Kidney (tissue), 14 donors: ENCODE results near the gene C14orf93. TPM values are rescaled to one million over a fixed set of nuclear protein-coding genes. Genes with fewer than 3 reads are reported as not detected.

ENCODE experiments used
- DNase-seq, 5 donors: peaks; one replicate each; pipeline ENCODE4 v3.0.0-alpha.2; 2013 to 2020
- FAIRE-seq: peaks from 2 replicates; lab custom pipeline; 2012; peaks lifted over from hg19 to GRCh38; lab: Jason Lieb, UNC
- H3K27ac ChIP-seq, 2 donors: one replicate each; pipeline ENCODE4 v1.7.0; 2013; ENCODE audit warnings: low read depth in 2 of 2, low read length in 2 of 2, inconsistent platforms in 1 of 2
- H3K27me3 ChIP-seq: one replicate; pipeline ENCODE4 v1.7.1; 2013; ENCODE audit warnings: low read length, inconsistent platforms; ENCODE audit not compliant: control insufficient read depth, insufficient read depth
- H3K36me3 ChIP-seq, 3 donors: one replicate each; pipeline versions ENCODE4 v1.7.0 to v1.7.1; 2013; ENCODE audit warnings: low read length in 3 of 3, control low read depth in 1 of 3, inconsistent platforms in 1 of 3; ENCODE audit not compliant: insufficient read depth in 3 of 3, control insufficient read depth in 2 of 3
- H3K4me1 ChIP-seq, 3 donors: one replicate each; pipeline versions ENCODE4 v1.7.0 to v1.7.1; 2013; ENCODE audit warnings: low read length in 3 of 3, inconsistent platforms in 1 of 3, low read depth in 1 of 3; ENCODE audit not compliant: control insufficient read depth in 2 of 3, insufficient read depth in 2 of 3
- H3K4me3 ChIP-seq, 3 donors: one replicate each; pipeline versions ENCODE4 v1.7.0 to v1.8.1; 2013; ENCODE audit warnings: low read length in 3 of 3, control low read depth in 1 of 3, inconsistent platforms in 1 of 3
- H3K9ac ChIP-seq, 3 donors: one replicate each; pipeline versions ENCODE4 v1.7.0 to v1.7.1; 2013; ENCODE audit warnings: low read length in 3 of 3, control low read depth in 1 of 3, inconsistent platforms in 1 of 3
- H3K9me3 ChIP-seq, 3 donors: one replicate each; pipeline versions ENCODE4 v1.7.0 to v1.7.1; 2013; ENCODE audit warnings: low read length in 3 of 3, control low read depth in 1 of 3, inconsistent platforms in 1 of 3; ENCODE audit not compliant: control insufficient read depth in 2 of 3, insufficient read depth in 1 of 3
- CTCF ChIP-seq: IDR thresholded peaks from 3 replicates; pipeline ENCODE4 v1.5.1; 2012; ENCODE audit warnings: mild to moderate bottlenecking, moderate library complexity, borderline replicate concordance; ENCODE audit not compliant: insufficient read depth; ENCODE audit errors: extremely low read depth
- intact Hi-C: fragments of 100-400 bp; cut with DNase I; formaldehyde crosslinking; loops from one replicate; pipeline ENCODE4 v1.11.1; 2022
- polyA plus RNA-seq: library from polyadenylated mRNA; stranded (reverse); fragments of 350-450 nt; fragmentation: Illumina TruSeq; extraction: RNeasy Lipid Tissue Mini Kit (QIAGEN cat#74804); gene quantifications from one replicate; pipeline ENCODE4 v1.2.3, GENCODE V29; 2014; ENCODE audit warnings: low read depth, low replicate concordance; ENCODE audit not compliant: insufficient read depth
- total RNA-seq: library from RNA; stranded (reverse); fragmentation: NEBNext Ultra II Directional; extraction: Animal tissue kit (Norgen Biotek cat#: 25700); gene quantifications from one replicate; pipeline ENCODE4 v1.2.1, GENCODE V29; 2021
- donor health status: control.
- donor health status: control.
- donor health status: control.
- donor health status: control.
- donor health status: control.
- donor health status: DM: yes; HTN: yes; CAD: no.
- donor health status: Normal renal cell carcinoma (clear cell type).

The C14orf93 gene
- total and polyA plus RNA-seq, 2 donors from 2014 or later, result 9.5 to 9.6 TPM

GRCh38 chr14:22973217-22974032 lies 36.5 kb downstream of the C14orf93 start:
- Histone ChIP-seq H3K4me3 (no peak overlapping the region), H3K36me3 (peaks cover 8 to 26% (median 9%) of the 10 kb centered on the region in 3 donors), H3K4me1 (peaks cover 10 to 29% (median 27%) of the 10 kb centered on the region in 3 donors), H3K9ac (no peak overlapping the region), H3K27me3 (no peaks in the 10 kb centered on the region), H3K9me3 (no peaks in the 10 kb centered on the region), H3K27ac (no peak overlapping the region)
- no peak for FAIRE-seq
- intact Hi-C loops, result no loop called here
- peak in 4 of 5 donors; percentile 58 to 83 (median 70) for DNase-seq
- TF ChIP-seq CTCF, result peak; percentile 72

- H3K4me1 ChIP-seq, result peaks cover 5 to 23% (median 20%) of the 10 kb centered on the region in 3 donors
- DNase-seq, result peak in 1 of 5 donors; percentile 21
- H3K9me3 ChIP-seq, result no peaks in the 10 kb centered on the region
- H3K27me3 ChIP-seq, result no peaks in the 10 kb centered on the region
- no peak overlapping the region for H3K4me3 ChIP-seq
- TF ChIP-seq CTCF, result no peak
- H3K9ac ChIP-seq, result no peak overlapping the region
- no peak for FAIRE-seq
- intact Hi-C loops, result no loop called here
- H3K36me3 ChIP-seq, result peaks cover 8 to 22% (median 9%) of the 10 kb centered on the region in 3 donors
- H3K27ac ChIP-seq, result no peak overlapping the region
Measured at GRCh38 chr14:22972313-22972930, 37.5 kb downstream of the C14orf93 start.

GRCh38 chr14:22971152-22971551 lies 38.8 kb downstream of the C14orf93 start:
- no peak overlapping the region for H3K9ac ChIP-seq
- no peak for FAIRE-seq
- peaks cover 0 to 12% (median 7%) of the 10 kb centered on the region in 3 donors for H3K4me1 ChIP-seq
- TF ChIP-seq CTCF, result no peak
- H3K27ac ChIP-seq, result no peak overlapping the region
- peak in 1 of 5 donors; percentile 2 for DNase-seq
- intact Hi-C loops, result no loop called here
- H3K4me3 ChIP-seq, result no peak overlapping the region
- H3K36me3 ChIP-seq, result peaks cover 8 to 22% (median 9%) of the 10 kb centered on the region in 3 donors
- H3K9me3 ChIP-seq, result no peaks in the 10 kb centered on the region
- H3K27me3 ChIP-seq, result no peaks in the 10 kb centered on the region
